Breast epithelium (tissue), 4 donors: Measurements from ENCODE around the gene TICRR. TPM values are rescaled to one million over a fixed set of nuclear protein-coding genes. Genes with fewer than 3 reads are reported as not detected.

ENCODE experiments used
- DNase-seq, 2 donors: peaks; one replicate each; pipeline ENCODE4 v3.0.0-alpha.2; 2019; ENCODE audit warnings: low spot score in 2 of 2
- H3K27ac ChIP-seq, 2 donors: fragments of 200-600 bp; sonication (generic) in 1 of 2; one replicate each; pipeline ENCODE4 v1.5.1; 2016 to 2019; ENCODE audit warnings: mild to moderate bottlenecking in 1 of 2
- H3K27me3 ChIP-seq, 2 donors: fragments of 200-600 bp; sonication (generic) in 1 of 2; one replicate each; pipeline versions ENCODE4 v1.5.1 to v1.6.0; 2017 to 2019; ENCODE audit warnings: control low read depth in 1 of 2, mild to moderate bottlenecking in 1 of 2
- H3K36me3 ChIP-seq: fragments of 200-600 bp; one replicate; pipeline ENCODE4 v1.5.1; 2019
- H3K4me1 ChIP-seq, 2 donors: fragments of 200-600 bp; sonication (generic); one replicate each; pipeline ENCODE4 v1.5.1; 2016 to 2019; ENCODE audit warnings: control low read depth in 1 of 2
- H3K4me3 ChIP-seq, 3 donors: fragments of 200-600 bp; sonication (generic); 1 replicate in 2 of 3; 2 replicates in 1 of 3; pipeline ENCODE4 v1.5.1; 2016 to 2019; ENCODE audit warnings: mild to moderate bottlenecking in 3 of 3, moderate library complexity in 2 of 3
- H3K9me3 ChIP-seq, 2 donors: fragments of 200-600 bp; sonication (generic) in 1 of 2; one replicate each; pipeline ENCODE4 v1.5.1; 2016 to 2019; ENCODE audit warnings: control low read depth in 1 of 2
- POLR2A ChIP-seq: fragments of 450-650 bp; IDR thresholded peaks from one replicate; pipeline ENCODE4 v1.6.1; 2016; ENCODE audit warnings: antibody characterized with exemption, mild to moderate bottlenecking, moderate library complexity
- POLR2AphosphoS5 ChIP-seq, 3 donors: sonication (generic); formaldehyde crosslinking; IDR thresholded peaks; one replicate each; pipeline ENCODE4 v1.6.1; 2017; ENCODE audit warnings: antibody characterized with exemption in 3 of 3
- intact Hi-C: fragments of 100-400 bp; cut with DNase I; formaldehyde crosslinking; loops from one replicate; pipeline ENCODE4 v1.15.1; 2023; ENCODE audit warnings: low total_unique reads
- total RNA-seq, 3 donors: library from RNA; depleted of rRNA; stranded (reverse); fragments of >200 nt; gene quantifications; one replicate each; pipeline ENCODE4 v1.1.0, GENCODE V29; 2016
- TF ChIP-seq, protein P1 (sequence below), 3 donors: fragments of 450-650 bp; IDR thresholded peaks; one replicate each; pipeline ENCODE4 v1.5.1; 2016 to 2017; ENCODE audit warnings: antibody characterized with exemption in 3 of 3, mild to moderate bottlenecking in 3 of 3, moderate library complexity in 3 of 3

TICRR gene
- total RNA-seq, 3 donors from 2014 or later = 0.15 to 0.16 TPM; not detected in 1

DNA sequence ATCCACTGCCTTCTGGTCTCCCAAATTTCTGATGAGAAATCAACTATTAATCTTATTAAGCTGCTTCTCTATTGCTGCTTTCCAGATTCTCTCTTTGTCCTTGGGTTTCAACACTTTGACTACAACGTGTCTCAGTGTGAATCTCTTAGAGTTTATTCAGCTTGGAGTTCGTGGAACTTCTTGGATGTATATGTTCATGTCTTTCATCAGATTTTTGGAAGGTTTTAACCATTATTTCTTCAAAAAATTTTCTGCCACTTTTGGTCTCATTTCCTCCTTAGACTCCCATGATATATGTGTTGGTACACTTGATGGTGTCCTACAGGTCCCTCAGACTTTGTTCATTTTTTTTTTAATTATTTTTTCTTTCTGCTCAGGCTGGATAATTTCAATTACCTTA is 36.0 kb downstream of the TICRR start:
- TF ChIP-seq, protein P1, sequence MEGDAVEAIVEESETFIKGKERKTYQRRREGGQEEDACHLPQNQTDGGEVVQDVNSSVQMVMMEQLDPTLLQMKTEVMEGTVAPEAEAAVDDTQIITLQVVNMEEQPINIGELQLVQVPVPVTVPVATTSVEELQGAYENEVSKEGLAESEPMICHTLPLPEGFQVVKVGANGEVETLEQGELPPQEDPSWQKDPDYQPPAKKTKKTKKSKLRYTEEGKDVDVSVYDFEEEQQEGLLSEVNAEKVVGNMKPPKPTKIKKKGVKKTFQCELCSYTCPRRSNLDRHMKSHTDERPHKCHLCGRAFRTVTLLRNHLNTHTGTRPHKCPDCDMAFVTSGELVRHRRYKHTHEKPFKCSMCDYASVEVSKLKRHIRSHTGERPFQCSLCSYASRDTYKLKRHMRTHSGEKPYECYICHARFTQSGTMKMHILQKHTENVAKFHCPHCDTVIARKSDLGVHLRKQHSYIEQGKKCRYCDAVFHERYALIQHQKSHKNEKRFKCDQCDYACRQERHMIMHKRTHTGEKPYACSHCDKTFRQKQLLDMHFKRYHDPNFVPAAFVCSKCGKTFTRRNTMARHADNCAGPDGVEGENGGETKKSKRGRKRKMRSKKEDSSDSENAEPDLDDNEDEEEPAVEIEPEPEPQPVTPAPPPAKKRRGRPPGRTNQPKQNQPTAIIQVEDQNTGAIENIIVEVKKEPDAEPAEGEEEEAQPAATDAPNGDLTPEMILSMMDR (IDR thresholded peaks at IDR 0.05) = no peak
- TF ChIP-seq POLR2A = no peak
- no peak for TF ChIP-seq POLR2AphosphoS5 (IDR thresholded peaks at IDR 0.05)
- Histone ChIP-seq H3K4me1 (no peaks in the 10 kb centered on the region), H3K36me3 (no peaks in the 10 kb centered on the region), H3K27ac (no peak overlapping the region), H3K27me3 (no peaks in the 10 kb centered on the region), H3K4me3 (no peak overlapping the region), H3K9me3 (peaks cover 0 to 8% of the 10 kb centered on the region in 2 donors)
- no peak for DNase-seq
- intact Hi-C loops = no loop called here

GRCh38 chr15:89613031-89613430 is 37.8 kb downstream of the TICRR start:
- no peaks in the 10 kb centered on the region for H3K36me3 ChIP-seq
- intact Hi-C loops = no loop called here

DNA sequence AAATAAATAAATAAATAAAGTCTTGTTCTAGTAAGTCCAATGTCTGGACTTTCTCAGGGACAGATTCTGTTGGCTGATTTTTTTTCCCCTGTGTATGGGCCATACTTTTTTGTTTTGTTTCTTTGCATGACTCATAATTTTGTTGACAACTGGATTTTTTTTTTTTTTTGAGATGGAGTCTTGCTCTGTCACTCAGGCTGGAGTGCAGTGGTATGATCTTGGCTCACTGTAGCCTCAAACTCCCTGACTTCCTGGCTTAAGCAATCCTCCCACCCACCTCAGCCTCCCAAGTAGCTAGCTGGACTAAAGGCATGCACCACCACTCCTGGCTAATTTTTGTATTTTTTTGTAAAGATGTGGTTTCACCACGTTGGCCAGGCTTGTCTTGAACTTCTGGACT is 38.9 kb downstream of the TICRR start:
- Histone ChIP-seq H3K27me3 (no peaks in the 10 kb centered on the region), H3K27ac (no peak overlapping the region), H3K36me3 (no peaks in the 10 kb centered on the region), H3K9me3 (peaks cover 0 to 8% of the 10 kb centered on the region in 2 donors), H3K4me1 (no peaks in the 10 kb centered on the region), H3K4me3 (no peak overlapping the region)
- intact Hi-C loops = no loop called here
- no peak for DNase-seq
- TF ChIP-seq, protein P1 (IDR thresholded peaks at IDR 0.05) = no peak
- no peak for TF ChIP-seq POLR2AphosphoS5 (IDR thresholded peaks at IDR 0.05)
- TF ChIP-seq POLR2A = no peak

More at GRCh38 chr15:89613031-89613430, 37.8 kb downstream of the TICRR start:
- no peaks in the 10 kb centered on the region for H3K4me1 ChIP-seq
- TF ChIP-seq POLR2A (no peak), POLR2AphosphoS5 (IDR thresholded peaks at IDR 0.05) (no peak)
- TF ChIP-seq, protein P1 (IDR thresholded peaks at IDR 0.05) = no peak
- H3K27ac ChIP-seq = no peak overlapping the region
- H3K27me3 ChIP-seq = no peaks in the 10 kb centered on the region
- peaks cover 0 to 8% of the 10 kb centered on the region in 2 donors for H3K9me3 ChIP-seq
- no peak for DNase-seq
- no peak overlapping the region for H3K4me3 ChIP-seq

DNA sequence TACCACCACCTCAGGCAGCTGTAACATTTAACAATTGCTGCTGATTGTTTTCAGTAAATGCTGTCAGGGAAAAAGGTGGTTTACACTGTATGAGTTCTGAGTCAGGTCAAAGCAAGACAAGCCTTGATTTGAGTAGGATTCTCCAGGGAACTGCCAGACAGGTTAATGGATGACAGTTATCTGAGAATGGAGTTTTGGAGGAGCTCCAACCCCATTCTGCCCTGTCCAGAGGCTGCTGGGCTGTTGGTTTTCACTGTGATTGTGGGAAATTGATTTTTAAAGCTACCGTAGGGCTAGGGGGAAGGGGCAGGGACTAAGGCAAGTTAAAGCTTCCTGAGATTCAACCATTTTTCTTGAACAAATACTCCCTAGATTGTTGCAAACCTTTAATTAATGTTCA is 39.9 kb downstream of the TICRR start:
- Histone ChIP-seq H3K36me3 (no peaks in the 10 kb centered on the region), H3K4me3 (no peak overlapping the region), H3K27me3 (no peaks in the 10 kb centered on the region), H3K27ac (no peak overlapping the region), H3K4me1 (no peaks in the 10 kb centered on the region), H3K9me3 (peaks cover 0 to 8% of the 10 kb centered on the region in 2 donors)
- DNase-seq = no peak
- no peak for TF ChIP-seq POLR2A
- TF ChIP-seq POLR2AphosphoS5 (IDR thresholded peaks at IDR 0.05) = no peak
- TF ChIP-seq, protein P1 (IDR thresholded peaks at IDR 0.05) = no peak
- intact Hi-C loops = no loop called here

DNA sequence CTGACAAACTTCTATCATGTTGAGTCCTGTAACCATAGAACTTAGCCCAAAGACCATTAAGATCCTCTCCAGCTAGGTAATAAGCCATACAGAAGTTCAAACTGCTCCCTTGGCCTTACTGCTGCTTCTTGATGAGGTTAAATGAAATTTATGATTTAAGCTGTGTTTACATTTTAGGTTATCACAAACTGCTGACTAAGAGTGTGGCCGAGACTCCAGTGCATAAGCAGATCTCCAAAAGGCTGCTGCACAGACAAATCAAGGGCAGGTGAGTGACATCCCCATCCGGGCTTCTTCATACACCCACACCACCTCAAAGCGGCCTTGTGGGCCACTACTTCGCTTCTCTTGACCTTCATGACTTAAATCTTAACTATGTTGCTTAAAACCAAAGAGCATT is 41.0 kb downstream of the TICRR start:
- TF ChIP-seq POLR2A = no peak
- TF ChIP-seq POLR2AphosphoS5 (IDR thresholded peaks at IDR 0.05) = no peak
- TF ChIP-seq, protein P1 (IDR thresholded peaks at IDR 0.05) = no peak
- intact Hi-C loops = no loop called here
- no peaks in the 10 kb centered on the region for H3K36me3 ChIP-seq
- no peak for DNase-seq
- no peak overlapping the region for H3K4me3 ChIP-seq
- no peaks in the 10 kb centered on the region for H3K27me3 ChIP-seq
- H3K4me1 ChIP-seq = no peaks in the 10 kb centered on the region
- H3K27ac ChIP-seq = no peak overlapping the region
- peaks cover 0 to 8% of the 10 kb centered on the region in 2 donors for H3K9me3 ChIP-seq
